Ishikawa (cell line): ENCODE measurements around the gene SMARCD3.

Source experiments
- CEBPB ChIP-seq: IDR thresholded peaks from 2 replicates; pipeline ENCODE4 v1.6.1; 2012
- CREB1 ChIP-seq: IDR thresholded peaks from 2 replicates; pipeline ENCODE4 v1.6.1; 2012; ENCODE audit warnings: low read depth
- EGR1 ChIP-seq: IDR thresholded peaks from 2 replicates; pipeline ENCODE4 v1.6.1; 2012
- EP300 ChIP-seq: IDR thresholded peaks from 2 replicates; pipeline ENCODE4 v1.6.1; 2012; ENCODE audit warnings: borderline replicate concordance
- FOXM1 ChIP-seq: IDR thresholded peaks from 2 replicates; pipeline ENCODE4 v1.6.1; 2012; ENCODE audit warnings: low read depth, borderline replicate concordance
- NFIC ChIP-seq: IDR thresholded peaks from 2 replicates; pipeline ENCODE4 v1.6.1; 2012
- RAD21 ChIP-seq: IDR thresholded peaks from 2 replicates; pipeline ENCODE4 v1.6.1; 2012; ENCODE audit warnings: low read depth
- TAF1 ChIP-seq: IDR thresholded peaks from 2 replicates; pipeline ENCODE4 v1.6.1; 2012; ENCODE audit warnings: low read depth, mild to moderate bottlenecking
- TCF12 ChIP-seq: IDR thresholded peaks from 2 replicates; pipeline ENCODE4 v1.6.1; 2012; ENCODE audit warnings: low read depth
- TEAD4 ChIP-seq: IDR thresholded peaks from 2 replicates; pipeline ENCODE4 v1.6.1; 2012
- YY1 ChIP-seq: IDR thresholded peaks from 2 replicates; pipeline ENCODE4 v1.6.1; 2012; ENCODE audit warnings: low read depth
- ZBTB7A ChIP-seq: IDR thresholded peaks from 2 replicates; pipeline ENCODE4 v1.6.1; 2012; ENCODE audit warnings: low read depth
- TF ChIP-seq, protein P1 (sequence below): IDR thresholded peaks from 2 replicates; pipeline ENCODE4 v1.6.1; 2012; ENCODE audit warnings: low read depth, mild to moderate bottlenecking
- TF ChIP-seq, protein P2 (sequence below): IDR thresholded peaks from 2 replicates; pipeline ENCODE4 v1.6.1; 2012
- TF ChIP-seq, protein P3 (sequence below): IDR thresholded peaks from 2 replicates; pipeline ENCODE4 v1.6.1; 2012

The SMARCD3 gene

DNA sequence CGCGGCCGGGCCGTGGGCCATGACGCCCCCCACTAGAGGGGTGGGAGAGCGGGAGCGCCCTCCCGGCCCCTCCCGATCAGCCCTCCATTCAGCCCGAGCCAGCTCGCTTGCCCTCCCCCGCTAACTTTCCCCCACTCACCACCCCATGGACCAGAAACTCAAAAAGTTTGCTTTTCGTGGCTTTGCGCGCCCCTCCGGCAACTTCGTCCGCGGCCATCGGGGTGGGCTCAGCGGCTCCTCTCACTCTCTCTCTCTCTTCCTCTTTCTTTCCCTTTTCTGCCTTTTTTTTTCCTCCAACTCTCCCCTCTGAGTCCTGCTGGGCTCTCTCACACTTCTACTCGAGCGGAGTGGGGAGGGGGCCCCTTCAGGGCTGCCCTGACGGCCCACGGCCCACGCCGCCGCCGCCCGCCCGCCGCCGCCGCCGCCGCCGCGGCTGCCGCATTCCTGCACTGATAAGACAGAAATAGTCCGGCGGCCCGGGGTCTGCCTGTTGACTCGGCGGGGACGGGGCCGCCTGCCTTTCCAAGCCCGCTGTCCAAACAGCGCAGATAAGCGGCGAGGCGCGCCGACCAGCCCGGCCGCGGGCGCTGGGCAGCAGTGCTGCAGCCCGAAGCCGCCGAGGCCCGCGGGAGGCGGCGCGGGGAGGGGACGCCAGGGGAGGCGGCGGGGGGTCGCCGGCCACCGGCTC is at the start of gene SMARCD3:
TSS of gene SMARCD3 (minus strand) at position 349 of the 688 bp plus-strand sequence. CDS start at position 217, 132 bp downstream.
- peak; percentile 24; the same call in 1 of the 2 replicates for TF ChIP-seq ZBTB7A
- TF ChIP-seq, protein P1, sequence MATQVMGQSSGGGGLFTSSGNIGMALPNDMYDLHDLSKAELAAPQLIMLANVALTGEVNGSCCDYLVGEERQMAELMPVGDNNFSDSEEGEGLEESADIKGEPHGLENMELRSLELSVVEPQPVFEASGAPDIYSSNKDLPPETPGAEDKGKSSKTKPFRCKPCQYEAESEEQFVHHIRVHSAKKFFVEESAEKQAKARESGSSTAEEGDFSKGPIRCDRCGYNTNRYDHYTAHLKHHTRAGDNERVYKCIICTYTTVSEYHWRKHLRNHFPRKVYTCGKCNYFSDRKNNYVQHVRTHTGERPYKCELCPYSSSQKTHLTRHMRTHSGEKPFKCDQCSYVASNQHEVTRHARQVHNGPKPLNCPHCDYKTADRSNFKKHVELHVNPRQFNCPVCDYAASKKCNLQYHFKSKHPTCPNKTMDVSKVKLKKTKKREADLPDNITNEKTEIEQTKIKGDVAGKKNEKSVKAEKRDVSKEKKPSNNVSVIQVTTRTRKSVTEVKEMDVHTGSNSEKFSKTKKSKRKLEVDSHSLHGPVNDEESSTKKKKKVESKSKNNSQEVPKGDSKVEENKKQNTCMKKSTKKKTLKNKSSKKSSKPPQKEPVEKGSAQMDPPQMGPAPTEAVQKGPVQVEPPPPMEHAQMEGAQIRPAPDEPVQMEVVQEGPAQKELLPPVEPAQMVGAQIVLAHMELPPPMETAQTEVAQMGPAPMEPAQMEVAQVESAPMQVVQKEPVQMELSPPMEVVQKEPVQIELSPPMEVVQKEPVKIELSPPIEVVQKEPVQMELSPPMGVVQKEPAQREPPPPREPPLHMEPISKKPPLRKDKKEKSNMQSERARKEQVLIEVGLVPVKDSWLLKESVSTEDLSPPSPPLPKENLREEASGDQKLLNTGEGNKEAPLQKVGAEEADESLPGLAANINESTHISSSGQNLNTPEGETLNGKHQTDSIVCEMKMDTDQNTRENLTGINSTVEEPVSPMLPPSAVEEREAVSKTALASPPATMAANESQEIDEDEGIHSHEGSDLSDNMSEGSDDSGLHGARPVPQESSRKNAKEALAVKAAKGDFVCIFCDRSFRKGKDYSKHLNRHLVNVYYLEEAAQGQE = no peak

DNA sequence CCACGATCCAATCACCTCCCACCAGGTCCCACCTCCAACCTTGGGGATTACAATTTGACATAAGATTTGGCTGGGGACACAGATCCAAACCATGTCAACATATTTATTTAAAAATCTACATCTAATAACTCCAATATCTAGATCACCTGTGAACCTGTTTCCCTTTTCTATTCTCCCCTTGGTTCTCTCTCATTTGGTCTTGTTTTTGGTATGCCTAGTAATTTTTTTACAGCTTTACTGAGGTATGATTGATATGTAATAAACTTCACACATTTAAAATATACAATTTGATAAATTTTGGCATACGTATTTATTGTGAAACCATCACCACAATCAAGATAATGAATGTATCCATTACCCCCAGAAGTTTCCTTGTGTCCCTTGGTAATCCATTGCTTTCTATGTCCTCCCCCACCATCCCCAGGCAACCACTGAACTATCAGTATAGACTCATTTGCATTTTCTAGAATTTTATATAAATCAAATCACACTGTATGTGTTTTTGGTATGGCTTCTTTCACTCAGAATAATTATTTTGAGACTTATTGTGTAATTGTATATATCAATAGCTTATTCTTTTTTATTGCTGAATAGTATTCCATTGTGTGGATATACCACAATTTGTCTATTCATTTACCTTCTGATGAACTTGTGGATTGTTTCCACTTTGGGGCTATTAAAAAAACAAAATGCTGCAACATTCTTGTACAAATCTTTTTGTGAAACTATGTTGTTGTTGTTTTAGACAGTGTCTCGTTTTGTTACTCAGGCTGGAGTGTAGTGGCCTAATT is 47.9 kb upstream of the SMARCD3 start:
- TF ChIP-seq TAF1 (no peak), EGR1 (no peak), RAD21 (no peak), YY1 (no peak), NFIC (no peak)
- TF ChIP-seq, protein P2, sequence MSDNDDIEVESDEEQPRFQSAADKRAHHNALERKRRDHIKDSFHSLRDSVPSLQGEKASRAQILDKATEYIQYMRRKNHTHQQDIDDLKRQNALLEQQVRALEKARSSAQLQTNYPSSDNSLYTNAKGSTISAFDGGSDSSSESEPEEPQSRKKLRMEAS = no peak
- TF ChIP-seq, protein P3, sequence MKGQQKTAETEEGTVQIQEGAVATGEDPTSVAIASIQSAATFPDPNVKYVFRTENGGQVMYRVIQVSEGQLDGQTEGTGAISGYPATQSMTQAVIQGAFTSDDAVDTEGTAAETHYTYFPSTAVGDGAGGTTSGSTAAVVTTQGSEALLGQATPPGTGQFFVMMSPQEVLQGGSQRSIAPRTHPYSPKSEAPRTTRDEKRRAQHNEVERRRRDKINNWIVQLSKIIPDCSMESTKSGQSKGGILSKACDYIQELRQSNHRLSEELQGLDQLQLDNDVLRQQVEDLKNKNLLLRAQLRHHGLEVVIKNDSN = no peak

DNA sequence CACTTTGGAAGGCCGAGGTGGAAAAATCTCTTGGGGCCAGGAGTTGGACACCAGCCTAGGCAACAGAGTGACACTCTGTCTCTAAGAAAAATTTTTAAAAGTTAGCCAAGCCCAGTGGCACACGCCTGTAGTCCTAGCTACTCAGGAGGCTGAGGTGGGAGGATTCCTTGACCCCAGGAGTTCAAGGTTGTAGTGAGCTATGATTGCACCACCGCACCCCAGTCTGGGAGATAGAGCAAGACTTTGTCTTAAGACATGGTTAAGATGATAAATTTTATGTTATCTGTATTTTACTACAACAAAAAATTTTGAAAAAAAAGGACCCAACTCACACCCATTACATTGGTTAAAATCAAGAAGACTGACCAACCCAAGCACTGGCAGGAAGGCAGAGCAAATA is 44.4 kb upstream of the SMARCD3 start:
- TF ChIP-seq, protein P1 = no peak
- TF ChIP-seq NFIC (no peak), CREB1 (no peak), ZBTB7A (no peak), EP300 (no peak)

DNA sequence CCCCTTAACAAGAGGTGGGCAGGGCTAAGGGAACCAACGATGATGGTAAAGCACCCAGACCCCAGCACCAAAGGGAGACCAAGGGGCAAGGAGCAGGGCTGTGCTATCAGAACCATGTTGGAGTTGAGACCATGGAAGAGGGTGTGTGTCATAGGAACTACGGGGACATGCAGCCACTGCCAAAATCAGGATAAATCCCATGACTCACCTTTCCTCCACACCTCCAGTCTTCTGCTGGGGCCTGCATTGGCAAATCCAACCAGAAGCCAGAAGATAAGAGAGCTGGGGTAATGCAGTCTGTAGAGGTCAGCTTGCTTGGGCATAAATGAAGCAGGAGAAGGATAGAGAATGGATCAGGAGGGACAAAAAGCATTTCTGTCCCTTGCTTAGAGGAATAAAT is 42.7 kb upstream of the SMARCD3 start:
- TF ChIP-seq FOXM1 (no peak), CEBPB (no peak), TAF1 (no peak), EGR1 (no peak), YY1 (no peak), CREB1 (no peak), RAD21 (no peak), ZBTB7A (no peak), TCF12 (no peak), EP300 (no peak), NFIC (no peak), TEAD4 (no peak)
- TF ChIP-seq, protein P2 = no peak
- TF ChIP-seq, protein P3 = no peak
- TF ChIP-seq, protein P1 = no peak

DNA sequence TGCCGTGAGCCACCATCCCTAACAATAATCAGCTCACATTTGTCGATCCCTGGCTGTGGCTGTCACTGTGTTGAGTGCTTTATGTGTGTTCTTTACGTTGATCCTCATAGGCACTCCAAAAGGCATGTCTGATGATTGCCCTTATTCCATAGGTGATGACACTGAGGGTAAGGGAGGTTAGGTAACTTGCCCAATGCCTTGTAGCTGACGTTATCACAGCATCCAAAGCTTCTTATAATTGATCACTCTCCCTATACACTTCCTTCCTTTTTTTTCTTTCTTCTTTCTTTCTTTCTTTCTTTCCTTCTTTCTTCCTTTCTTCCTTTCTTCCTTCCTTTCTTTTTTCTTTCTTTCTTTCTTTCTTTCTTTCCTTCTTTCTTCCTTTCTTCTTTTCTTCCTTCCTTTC is 41.9 kb upstream of the SMARCD3 start:
- no peak for TF ChIP-seq NFIC
- no peak for TF ChIP-seq TAF1
- no peak for TF ChIP-seq FOXM1
- TF ChIP-seq, protein P3 = no peak
- TF ChIP-seq RAD21 = no peak
- no peak for TF ChIP-seq EGR1
- TF ChIP-seq EP300 = no peak
- no peak for TF ChIP-seq ZBTB7A
- no peak for TF ChIP-seq TCF12
- no peak for TF ChIP-seq TEAD4
- TF ChIP-seq, protein P1 = no peak
- no peak for TF ChIP-seq YY1
